AG09319 (cell line): ENCODE measurements around the gene OPCML.
"Not testable (repeated sequence)": the region's sequence is repeated elsewhere in the genome, so short reads cannot be mapped to it uniquely, and the experiment has no call there.

Experiments used
- DNase-seq: peaks from one replicate; pipeline ENCODE4 v3.0.0-alpha.2; 2010; ENCODE audit warnings: low read depth; ENCODE audit errors: extremely low read depth
- TF ChIP-seq, protein P1 (sequence below): IDR thresholded peaks from 2 replicates; pipeline ENCODE4 v1.5.1; 2011; ENCODE audit warnings: low read depth, mild to moderate bottlenecking, inconsistent platforms, low read length, moderate library complexity

Gene OPCML

DNA sequence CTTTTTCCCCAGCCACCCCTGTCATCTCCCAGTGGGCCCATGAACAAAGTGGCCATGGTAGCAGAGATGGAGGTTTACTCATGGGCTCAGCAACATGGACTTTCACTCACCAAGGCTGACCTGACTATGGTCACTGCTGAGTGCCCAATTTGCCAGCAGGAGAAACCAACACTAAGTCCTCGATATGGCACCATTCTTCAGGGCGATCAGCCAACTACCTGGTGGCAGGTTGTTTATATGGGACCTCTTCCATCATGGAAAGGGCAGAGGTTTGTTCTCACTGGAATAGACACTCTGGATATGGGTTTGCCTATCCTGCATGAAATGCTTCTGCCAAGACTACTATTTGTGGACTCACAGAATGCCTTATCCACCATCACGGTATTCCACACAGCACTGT is 1152.8 kb downstream of the OPCML start:
- no peak for DNase-seq
- TF ChIP-seq, protein P1, sequence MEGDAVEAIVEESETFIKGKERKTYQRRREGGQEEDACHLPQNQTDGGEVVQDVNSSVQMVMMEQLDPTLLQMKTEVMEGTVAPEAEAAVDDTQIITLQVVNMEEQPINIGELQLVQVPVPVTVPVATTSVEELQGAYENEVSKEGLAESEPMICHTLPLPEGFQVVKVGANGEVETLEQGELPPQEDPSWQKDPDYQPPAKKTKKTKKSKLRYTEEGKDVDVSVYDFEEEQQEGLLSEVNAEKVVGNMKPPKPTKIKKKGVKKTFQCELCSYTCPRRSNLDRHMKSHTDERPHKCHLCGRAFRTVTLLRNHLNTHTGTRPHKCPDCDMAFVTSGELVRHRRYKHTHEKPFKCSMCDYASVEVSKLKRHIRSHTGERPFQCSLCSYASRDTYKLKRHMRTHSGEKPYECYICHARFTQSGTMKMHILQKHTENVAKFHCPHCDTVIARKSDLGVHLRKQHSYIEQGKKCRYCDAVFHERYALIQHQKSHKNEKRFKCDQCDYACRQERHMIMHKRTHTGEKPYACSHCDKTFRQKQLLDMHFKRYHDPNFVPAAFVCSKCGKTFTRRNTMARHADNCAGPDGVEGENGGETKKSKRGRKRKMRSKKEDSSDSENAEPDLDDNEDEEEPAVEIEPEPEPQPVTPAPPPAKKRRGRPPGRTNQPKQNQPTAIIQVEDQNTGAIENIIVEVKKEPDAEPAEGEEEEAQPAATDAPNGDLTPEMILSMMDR, result no peak

DNA sequence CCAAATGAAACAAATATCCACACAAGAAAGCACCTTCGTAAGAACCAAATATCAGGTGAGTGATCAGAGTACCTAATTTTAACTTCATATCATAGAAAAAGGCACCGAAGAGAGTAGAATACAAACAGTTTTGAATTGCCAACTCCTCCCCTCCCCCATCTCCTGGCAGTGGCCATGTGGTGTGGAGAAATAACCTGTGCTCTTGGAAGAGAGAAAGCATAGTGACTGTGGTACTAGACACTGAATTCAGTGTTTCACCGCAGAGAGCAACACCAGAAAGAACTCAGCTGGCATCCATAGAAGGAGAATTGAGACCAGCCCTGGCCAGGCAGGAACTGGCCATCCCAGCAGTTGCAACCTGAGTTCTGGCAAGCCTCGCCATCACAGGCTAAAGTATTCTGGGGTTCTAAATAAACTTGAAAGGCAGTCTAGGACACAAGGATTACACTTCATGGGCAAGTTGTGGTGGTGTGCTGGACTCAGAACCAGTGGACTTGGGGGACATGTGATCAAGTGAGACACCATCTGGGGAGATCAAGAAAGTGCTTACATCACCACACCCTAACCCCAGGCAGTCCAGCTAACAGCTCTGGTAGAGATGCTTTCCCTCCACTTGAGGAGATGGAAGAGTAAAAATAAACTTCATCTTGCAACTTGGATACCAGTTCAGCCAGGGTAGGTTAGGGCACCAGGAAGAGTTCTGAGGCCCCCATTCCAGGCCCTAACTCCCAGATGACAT is 1158.7 kb downstream of the OPCML start:
- TF ChIP-seq, protein P1, result no peak; the same call in 1 of the 2 replicates
- DNase-seq, result no peak

DNA sequence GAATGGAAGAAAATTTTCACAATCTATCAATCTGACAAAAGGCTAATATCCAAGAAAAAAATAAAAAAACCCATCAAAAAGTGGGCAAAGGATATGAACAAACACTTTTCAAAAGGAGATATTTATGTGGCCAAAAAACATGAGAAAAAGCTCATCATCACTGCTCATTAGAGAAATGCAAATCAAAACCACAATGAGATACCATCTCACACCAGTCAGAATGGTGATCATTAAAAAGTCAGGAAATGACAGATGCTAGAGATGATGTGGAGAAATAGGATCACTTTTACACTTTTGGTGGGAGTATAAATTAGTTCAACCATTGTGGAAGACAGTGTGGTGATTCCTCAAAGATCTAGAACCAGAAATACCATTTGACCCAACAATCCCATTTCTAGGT is 1162.2 kb downstream of the OPCML start:
- not testable (repeated sequence) for DNase-seq

DNA sequence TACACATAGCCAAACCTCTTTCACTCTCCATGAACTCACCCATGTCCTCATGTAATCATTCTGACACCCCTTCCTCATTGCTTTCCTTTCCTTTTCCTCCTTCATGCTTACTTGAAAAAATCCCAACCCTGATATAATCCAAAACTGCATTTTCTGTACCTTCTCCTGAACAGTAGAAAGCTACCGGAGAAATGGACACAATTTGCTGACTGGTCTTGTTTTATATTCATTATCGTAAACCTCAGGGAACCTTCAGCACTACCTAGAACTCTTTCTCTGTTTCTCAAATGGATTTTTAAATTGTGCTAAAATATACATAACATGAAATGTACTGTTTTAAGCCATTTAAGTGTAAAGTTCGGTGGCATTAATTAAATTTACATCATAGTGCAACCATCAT is 1165.0 kb downstream of the OPCML start:
- DNase-seq, result no peak
- TF ChIP-seq, protein P1, result no peak

DNA sequence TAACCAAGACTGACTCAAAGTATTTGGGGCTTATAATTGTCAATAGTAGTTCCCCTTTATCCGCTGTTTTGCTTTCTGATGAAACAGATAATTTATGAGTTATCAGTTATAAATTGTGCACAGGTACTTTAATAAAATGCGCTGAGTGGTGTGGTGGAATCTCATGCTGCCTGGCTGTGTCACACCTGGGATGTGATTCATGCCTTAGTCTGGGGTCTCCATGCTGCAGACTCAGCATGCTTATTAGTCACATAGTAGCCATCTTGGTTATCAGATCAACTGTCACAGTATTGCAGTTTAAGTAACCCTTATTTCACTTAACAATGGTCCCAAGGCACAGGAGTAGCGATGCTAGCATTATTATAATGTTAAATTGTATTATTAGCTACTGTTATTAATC is 1166.7 kb downstream of the OPCML start:
- TF ChIP-seq, protein P1, result no peak
- no peak for DNase-seq
